A549 (cell line): ENCODE measurements around the gene EYA3. TPM values are rescaled to one million over a fixed set of nuclear protein-coding genes. Genes with fewer than 3 reads are reported as not detected.

Experiments used
- ATAC-seq, 2 experiments: fragments of 200-7000 bp in 1 of 2; fragments of >200 bp in 1 of 2; cut with Nextera tagmentation in 1 of 2; cut with Tn5 transposase in 1 of 2; 3 replicates each; pipeline versions ENCODE4 v1.8.0 to v1.9.1; 2018 to 2020; ENCODE audit warnings: mild to moderate bottlenecking in 1 of 2, moderate library complexity in 1 of 2
- CTCF ChIA-PET: fragments of 300-600 bp; sonication (Branson Sonifier 250); formaldehyde crosslinking; extraction: SDS; loops from one replicate; lab custom pipeline; 2021; ENCODE audit warnings: antibody characterized with exemption, inconsistent platforms; lab: Yijun Ruan, JAX
- POLR2A ChIA-PET: fragments of 350-600 bp; formaldehyde crosslinking; extraction: SDS; loops from one replicate; lab custom pipeline; 2021; ENCODE audit warnings: antibody characterized with exemption, inconsistent platforms; lab: Yijun Ruan, JAX
- DNase-seq, 2 experiments: peaks; one replicate each; pipeline versions ENCODE4 v3.0.0 to v3.0.0-alpha.2; 2011 to 2016; ENCODE audit warnings: low read depth in 1 of 2, low spot score in 1 of 2
- FAIRE-seq: peaks from 2 replicates; lab custom pipeline; 2011; peaks lifted over from hg19 to GRCh38; lab: Jason Lieb, UNC
- H3K27ac ChIP-seq, 2 experiments: fragments of >200 bp; sonication (Bioruptor Twin); formaldehyde crosslinking; 3 replicates each; pipeline ENCODE4 v1.5.1; 2016 to 2017
- H3K4me1 ChIP-seq: fragments of >200 bp; sonication (Bioruptor Twin); formaldehyde crosslinking; 3 replicates; pipeline ENCODE4 v1.6.1; 2016
- H3K4me2 ChIP-seq: fragments of >200 bp; sonication (Bioruptor Twin); formaldehyde crosslinking; 3 replicates; pipeline ENCODE4 v1.6.1; 2016
- H3K4me3 ChIP-seq: fragments of >200 bp; sonication (Bioruptor Twin); formaldehyde crosslinking; 3 replicates; pipeline ENCODE4 v1.5.1; 2016
- H3K9me3 ChIP-seq: fragments of >200 bp; sonication (Bioruptor Twin); formaldehyde crosslinking; 3 replicates; pipeline ENCODE4 v1.6.1; 2016
- CHD4 ChIP-seq: fragments of 200-600 bp; sonication (generic); IDR thresholded peaks from 2 replicates; pipeline ENCODE4 v1.6.1; 2016; ENCODE audit warnings: antibody characterized with exemption, mild to moderate bottlenecking, borderline replicate concordance
- EHF ChIP-seq: fragments of 250-450 bp; sonication (Bioruptor Pico); IDR thresholded peaks from 2 replicates; pipeline ENCODE4 v1.5.0; 2020; ENCODE audit warnings: mild to moderate bottlenecking
- EP300 ChIP-seq, 2 experiments: fragments of >200 bp; sonication (Bioruptor Twin); formaldehyde crosslinking; IDR thresholded peaks; 2 replicates in 1 of 2; 3 replicates in 1 of 2; pipeline ENCODE4 v1.6.1; 2016 to 2017
- ESRRA ChIP-seq: fragments of 150-350 bp; IDR thresholded peaks from 2 replicates; pipeline ENCODE4 v1.6.1; 2014; ENCODE audit warnings: mild to moderate bottlenecking, low read length, borderline replicate concordance
- FOXS1 ChIP-seq: fragments of 250-450 bp; sonication (Bioruptor Pico); IDR thresholded peaks from 2 replicates; pipeline ENCODE4 v1.5.0; 2020; ENCODE audit warnings: mild to moderate bottlenecking, moderate library complexity
- GATA3 ChIP-seq: IDR thresholded peaks from 2 replicates; pipeline ENCODE4 v1.6.1; 2012; ENCODE audit warnings: borderline replicate concordance
- HDAC2 ChIP-seq: fragments of 200-600 bp; sonication (generic); IDR thresholded peaks from 2 replicates; pipeline ENCODE4 v1.6.1; 2016
- HEYL ChIP-seq: fragments of 250-450 bp; sonication (Bioruptor Pico); IDR thresholded peaks from 2 replicates; pipeline ENCODE4 v1.8.0; 2021; ENCODE audit warnings: mild to moderate bottlenecking, moderate library complexity
- JUN ChIP-seq, 2 experiments: fragments of >200 bp; sonication (Bioruptor Twin); formaldehyde crosslinking; IDR thresholded peaks; 2 replicates in 1 of 2; 3 replicates in 1 of 2; pipeline ENCODE4 v1.6.1; 2016 to 2017
- KDM1A ChIP-seq: fragments of 200-600 bp; sonication (generic); IDR thresholded peaks from 2 replicates; pipeline ENCODE4 v1.6.1; 2016; ENCODE audit warnings: low read depth, mild to moderate bottlenecking
- MAZ ChIP-seq: fragments of 150-350 bp; IDR thresholded peaks from 2 replicates; pipeline ENCODE4 v1.6.1; 2014; ENCODE audit warnings: antibody characterized with exemption, low read depth, low read length, borderline replicate concordance
- NFE2L2 ChIP-seq: fragments of 150-350 bp; conservative IDR thresholded peaks from 2 replicates; pipeline ENCODE4 v1.6.1; 2014; ENCODE audit warnings: low read length
- NPAS2 ChIP-seq: fragments of 250-450 bp; sonication (Bioruptor Pico); IDR thresholded peaks from 2 replicates; pipeline ENCODE4 v1.8.0; 2022; ENCODE audit warnings: mild to moderate bottlenecking, moderate library complexity, borderline replicate concordance
- PHF8 ChIP-seq: fragments of 200-600 bp; sonication (generic); IDR thresholded peaks from 2 replicates; pipeline ENCODE4 v1.6.1; 2016; ENCODE audit warnings: low read depth, mild to moderate bottlenecking, antibody characterized with exemption, moderate library complexity, borderline replicate concordance
- POLR2A ChIP-seq: IDR thresholded peaks from 2 replicates; pipeline ENCODE4 v1.6.1; 2012; ENCODE audit warnings: mild to moderate bottlenecking, low read length
- POLR2AphosphoS2 ChIP-seq: conservative IDR thresholded peaks from 2 replicates; pipeline ENCODE4 v1.6.1; 2012; ENCODE audit warnings: low read length, improper control_type of control experiment, inconsistent platforms
- RAD21 ChIP-seq, 2 experiments: fragments of >200 bp in 1 of 2; sonication (Bioruptor Twin) in 1 of 2; formaldehyde crosslinking in 1 of 2; IDR thresholded peaks in 1 of 2; conservative IDR thresholded peaks in 1 of 2; 2 replicates in 1 of 2; 3 replicates in 1 of 2; pipeline ENCODE4 v1.6.1; 2012 to 2018; ENCODE audit warnings: inconsistent platforms in 1 of 2
- RARB ChIP-seq: fragments of 250-450 bp; sonication (Bioruptor Pico); IDR thresholded peaks from 2 replicates; pipeline ENCODE4 v1.8.0; 2021; ENCODE audit warnings: mild to moderate bottlenecking, moderate library complexity
- RCOR1 ChIP-seq: fragments of 150-350 bp; IDR thresholded peaks from 2 replicates; pipeline ENCODE4 v1.6.1; 2014; ENCODE audit warnings: antibody characterized with exemption, low read length, low read depth
- RFX5 ChIP-seq: fragments of 450-650 bp; IDR thresholded peaks from 2 replicates; pipeline ENCODE4 v1.7.1; 2014; ENCODE audit warnings: antibody characterized with exemption, mild to moderate bottlenecking, moderate library complexity
- RNF2 ChIP-seq: fragments of 200-600 bp; sonication (generic); IDR thresholded peaks from 2 replicates; pipeline ENCODE4 v1.6.1; 2016; ENCODE audit warnings: low read depth, mild to moderate bottlenecking, antibody characterized with exemption, moderate library complexity, borderline replicate concordance
- SMC3 ChIP-seq: fragments of >200 bp; sonication (Bioruptor Twin); formaldehyde crosslinking; IDR thresholded peaks from 3 replicates; pipeline ENCODE4 v1.6.1; 2018; ENCODE audit warnings: inconsistent platforms
- SREBF2 ChIP-seq: fragments of 450-650 bp; IDR thresholded peaks from 2 replicates; pipeline ENCODE4 v1.6.1; 2014; ENCODE audit warnings: mild to moderate bottlenecking, moderate library complexity
- TP53 ChIP-seq: fragments of 250-450 bp; sonication (Bioruptor Pico); IDR thresholded peaks from 2 replicates; pipeline ENCODE4 v1.5.0; 2021; ENCODE audit warnings: mild to moderate bottlenecking, moderate library complexity
- ZC3H11A ChIP-seq: fragments of 450-650 bp; IDR thresholded peaks from 2 replicates; pipeline ENCODE4 v1.6.1; 2014; ENCODE audit warnings: antibody characterized with exemption, mild to moderate bottlenecking
- ZNF302 ChIP-seq: fragments of 250-450 bp; sonication (Bioruptor Pico); IDR thresholded peaks from 2 replicates; pipeline ENCODE4 v1.9.0; 2021; ENCODE audit warnings: inconsistent platforms, mild to moderate bottlenecking, moderate library complexity
- ZSCAN20 ChIP-seq: fragments of 250-450 bp; sonication (Bioruptor Pico); IDR thresholded peaks from 2 replicates; pipeline ENCODE4 v1.8.0; 2022; ENCODE audit warnings: mild to moderate bottlenecking, moderate library complexity
- WGBS: methylation state at CpG from one replicate; pipeline ENCODE4 v1.1.6; 2017; ENCODE audit errors: missing lambda C conversion rate; 5-methylcytosine and 5-hydroxymethylcytosine counted together
- polyA minus RNA-seq: library from RNA; depleted of rRNA, polyadenylated mRNA; stranded (reverse); fragments of >200 nt; gene quantifications from 2 replicates; pipeline ENCODE4 v1.2.3, GENCODE V29; 2011; rRNA and poly(A)+ RNA removed
- polyA plus RNA-seq, 4 experiments: library from polyadenylated mRNA; depleted of rRNA in 3 of 4; stranded (reverse); fragments of >200 nt; fragmentation: RNase III in 1 of 4; extraction: RNeasy Plus Mini Kit Qiagen cat#74134 plus additional on column Dnase treatment in 1 of 4; gene quantifications; 2 replicates in 3 of 4; 3 replicates in 1 of 4; pipeline ENCODE4 v1.2.3, GENCODE V29; 2011 to 2017
- TF ChIP-seq, protein P1 (sequence below): fragments of 450-650 bp; IDR thresholded peaks from 2 replicates; pipeline ENCODE4 v1.6.1; 2014; ENCODE audit warnings: antibody characterized with exemption
- TF ChIP-seq, protein P2 (sequence below): fragments of >200 bp; sonication (Bioruptor Twin); formaldehyde crosslinking; IDR thresholded peaks from 3 replicates; pipeline ENCODE4 v1.6.1; 2016
- TF ChIP-seq, protein P3 (sequence below): fragments of >200 bp; sonication (Bioruptor Twin); formaldehyde crosslinking; IDR thresholded peaks from 3 replicates; pipeline ENCODE4 v1.5.1; 2016
- TF ChIP-seq, protein P4 (sequence below): IDR thresholded peaks from 2 replicates; pipeline ENCODE4 v1.6.1; 2012
- TF ChIP-seq, protein P5 (sequence below): IDR thresholded peaks from 2 replicates; pipeline ENCODE4 v1.6.1; 2012
- TF ChIP-seq, protein P6 (sequence below): fragments of 250-450 bp; sonication (Bioruptor Pico); IDR thresholded peaks from 2 replicates; pipeline ENCODE4 v1.5.0; 2020; ENCODE audit warnings: low read depth, mild to moderate bottlenecking, moderate library complexity

Gene EYA3, protein sequence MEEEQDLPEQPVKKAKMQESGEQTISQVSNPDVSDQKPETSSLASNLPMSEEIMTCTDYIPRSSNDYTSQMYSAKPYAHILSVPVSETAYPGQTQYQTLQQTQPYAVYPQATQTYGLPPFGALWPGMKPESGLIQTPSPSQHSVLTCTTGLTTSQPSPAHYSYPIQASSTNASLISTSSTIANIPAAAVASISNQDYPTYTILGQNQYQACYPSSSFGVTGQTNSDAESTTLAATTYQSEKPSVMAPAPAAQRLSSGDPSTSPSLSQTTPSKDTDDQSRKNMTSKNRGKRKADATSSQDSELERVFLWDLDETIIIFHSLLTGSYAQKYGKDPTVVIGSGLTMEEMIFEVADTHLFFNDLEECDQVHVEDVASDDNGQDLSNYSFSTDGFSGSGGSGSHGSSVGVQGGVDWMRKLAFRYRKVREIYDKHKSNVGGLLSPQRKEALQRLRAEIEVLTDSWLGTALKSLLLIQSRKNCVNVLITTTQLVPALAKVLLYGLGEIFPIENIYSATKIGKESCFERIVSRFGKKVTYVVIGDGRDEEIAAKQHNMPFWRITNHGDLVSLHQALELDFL
- polyA plus RNA-seq (2011; rRNA removed) (9.3 and 11.7 TPM in 2 replicates), polyA plus RNA-seq (2017; fragmentation: RNase III; extraction: RNeasy Plus Mini Kit Qiagen cat#74134 plus additional on column Dnase treatment) (5.3 to 6.2 TPM (median 5.7 TPM) in 3 replicates), polyA minus RNA-seq (17.5 and 20.3 TPM in 2 replicates)
- polyA plus RNA-seq (2012; cell fraction: cytosol; rRNA removed): 2.7 and 3.6 TPM in 2 replicates
- 4.1 and 6.3 TPM in 2 replicates for polyA plus RNA-seq (2012; cell fraction: nucleus; rRNA removed)

DNA sequence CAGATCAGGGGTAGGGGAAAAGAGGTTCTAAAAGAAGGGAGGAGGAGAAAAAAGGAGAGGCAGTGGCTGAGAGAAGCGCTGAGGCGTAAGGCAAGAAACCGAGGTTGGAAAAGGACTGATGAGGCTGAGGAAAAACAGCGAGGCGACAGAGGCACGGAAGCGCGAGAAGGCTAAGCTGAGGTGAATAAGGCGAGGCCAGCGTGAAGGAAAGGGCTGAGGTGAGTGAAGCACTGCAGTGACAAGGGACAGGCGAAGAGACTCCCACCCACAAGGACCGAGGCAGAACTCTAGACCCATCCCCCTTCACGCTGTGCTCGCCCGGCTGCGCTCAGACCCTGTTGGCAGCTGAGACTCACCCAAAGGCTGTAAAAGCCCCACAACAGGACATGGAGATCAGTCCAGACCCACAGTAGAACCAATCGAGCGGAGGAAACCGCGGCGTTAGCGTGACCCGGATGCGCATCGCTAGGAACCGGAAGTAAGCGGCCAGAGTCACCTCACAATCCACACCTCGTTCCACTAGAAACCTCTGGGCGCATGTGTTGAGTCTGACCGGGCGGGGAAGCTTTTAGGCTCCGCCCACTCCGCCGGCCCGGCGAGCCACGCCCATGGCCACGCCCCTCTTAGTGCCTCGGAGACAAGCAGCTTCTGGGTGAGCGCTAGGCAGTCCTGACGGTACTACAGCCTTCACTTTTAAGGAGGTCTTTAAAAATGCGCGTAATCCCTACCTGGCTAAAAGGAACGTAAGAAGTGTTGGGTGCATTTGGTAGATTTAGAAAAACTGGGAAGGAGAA is at the start of gene EYA3:
Gene EYA3, minus strand, starts transcription at position 443 of the 794 bp plus-strand sequence. CDS start 30,584 bp downstream, outside the sequence.
- WGBS: under 1% methylated on average over 32 of the region's 44 CpGs
- ATAC-seq (peak; percentile 99), DNase-seq (peak; percentile 96 to 98), FAIRE-seq (no peak)
- peak within 1 kb of the TSS; percentile 91 to 92 for H3K27ac ChIP-seq
- H3K4me2 ChIP-seq: peak within 1 kb of the TSS; percentile 91
- peak within 1 kb of the TSS; percentile 95 for H3K4me3 ChIP-seq
- CTCF ChIA-PET: interaction anchor here (0.6 to 8.8 kb wide), 2 partner anchors 123 to 321 kb away, joined by 3 to 144 read pairs; no protein-coding TSS in a partner anchor
- peaks cover 23% of the 10 kb centered on the region; the same call in 2 of the 3 replicates for H3K4me1 ChIP-seq
- no peaks in the 10 kb centered on the region for H3K9me3 ChIP-seq
- POLR2A ChIA-PET: interaction anchor here (0.9 to 1.9 kb wide), 11 partner anchors 10 to 494 kb away, joined by 3 to 10 read pairs (median 4); partner anchors contain the start of genes ATP5IF1 and MED18
- TF ChIP-seq HDAC2: no peak
- TF ChIP-seq POLR2AphosphoS2: no peak
- no peak for TF ChIP-seq SMC3
- no peak for TF ChIP-seq RCOR1
- TF ChIP-seq MAZ: no peak
- TF ChIP-seq ZSCAN20 (CRISPR knock-in tag): no peak
- TF ChIP-seq EHF (CRISPR knock-in tag): no peak
- TF ChIP-seq, protein P1, sequence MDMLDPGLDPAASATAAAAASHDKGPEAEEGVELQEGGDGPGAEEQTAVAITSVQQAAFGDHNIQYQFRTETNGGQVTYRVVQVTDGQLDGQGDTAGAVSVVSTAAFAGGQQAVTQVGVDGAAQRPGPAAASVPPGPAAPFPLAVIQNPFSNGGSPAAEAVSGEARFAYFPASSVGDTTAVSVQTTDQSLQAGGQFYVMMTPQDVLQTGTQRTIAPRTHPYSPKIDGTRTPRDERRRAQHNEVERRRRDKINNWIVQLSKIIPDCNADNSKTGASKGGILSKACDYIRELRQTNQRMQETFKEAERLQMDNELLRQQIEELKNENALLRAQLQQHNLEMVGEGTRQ: no peak
- TF ChIP-seq HEYL (CRISPR knock-in tag): no peak
- TF ChIP-seq RARB: no peak
- no peak for TF ChIP-seq CHD4
- TF ChIP-seq GATA3: no peak
- no peak for TF ChIP-seq PHF8
- peak; percentile 58 for TF ChIP-seq POLR2A
- no peak for TF ChIP-seq ZC3H11A
- TF ChIP-seq, protein P2, sequence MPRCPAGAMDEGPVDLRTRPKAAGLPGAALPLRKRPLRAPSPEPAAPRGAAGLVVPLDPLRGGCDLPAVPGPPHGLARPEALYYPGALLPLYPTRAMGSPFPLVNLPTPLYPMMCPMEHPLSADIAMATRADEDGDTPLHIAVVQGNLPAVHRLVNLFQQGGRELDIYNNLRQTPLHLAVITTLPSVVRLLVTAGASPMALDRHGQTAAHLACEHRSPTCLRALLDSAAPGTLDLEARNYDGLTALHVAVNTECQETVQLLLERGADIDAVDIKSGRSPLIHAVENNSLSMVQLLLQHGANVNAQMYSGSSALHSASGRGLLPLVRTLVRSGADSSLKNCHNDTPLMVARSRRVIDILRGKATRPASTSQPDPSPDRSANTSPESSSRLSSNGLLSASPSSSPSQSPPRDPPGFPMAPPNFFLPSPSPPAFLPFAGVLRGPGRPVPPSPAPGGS: peak; percentile 36; the same call in 1 of the 3 replicates
- TF ChIP-seq KDM1A: no peak
- TF ChIP-seq, protein P3, sequence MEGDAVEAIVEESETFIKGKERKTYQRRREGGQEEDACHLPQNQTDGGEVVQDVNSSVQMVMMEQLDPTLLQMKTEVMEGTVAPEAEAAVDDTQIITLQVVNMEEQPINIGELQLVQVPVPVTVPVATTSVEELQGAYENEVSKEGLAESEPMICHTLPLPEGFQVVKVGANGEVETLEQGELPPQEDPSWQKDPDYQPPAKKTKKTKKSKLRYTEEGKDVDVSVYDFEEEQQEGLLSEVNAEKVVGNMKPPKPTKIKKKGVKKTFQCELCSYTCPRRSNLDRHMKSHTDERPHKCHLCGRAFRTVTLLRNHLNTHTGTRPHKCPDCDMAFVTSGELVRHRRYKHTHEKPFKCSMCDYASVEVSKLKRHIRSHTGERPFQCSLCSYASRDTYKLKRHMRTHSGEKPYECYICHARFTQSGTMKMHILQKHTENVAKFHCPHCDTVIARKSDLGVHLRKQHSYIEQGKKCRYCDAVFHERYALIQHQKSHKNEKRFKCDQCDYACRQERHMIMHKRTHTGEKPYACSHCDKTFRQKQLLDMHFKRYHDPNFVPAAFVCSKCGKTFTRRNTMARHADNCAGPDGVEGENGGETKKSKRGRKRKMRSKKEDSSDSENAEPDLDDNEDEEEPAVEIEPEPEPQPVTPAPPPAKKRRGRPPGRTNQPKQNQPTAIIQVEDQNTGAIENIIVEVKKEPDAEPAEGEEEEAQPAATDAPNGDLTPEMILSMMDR: no peak
- TF ChIP-seq SREBF2: no peak
- TF ChIP-seq, protein P4, sequence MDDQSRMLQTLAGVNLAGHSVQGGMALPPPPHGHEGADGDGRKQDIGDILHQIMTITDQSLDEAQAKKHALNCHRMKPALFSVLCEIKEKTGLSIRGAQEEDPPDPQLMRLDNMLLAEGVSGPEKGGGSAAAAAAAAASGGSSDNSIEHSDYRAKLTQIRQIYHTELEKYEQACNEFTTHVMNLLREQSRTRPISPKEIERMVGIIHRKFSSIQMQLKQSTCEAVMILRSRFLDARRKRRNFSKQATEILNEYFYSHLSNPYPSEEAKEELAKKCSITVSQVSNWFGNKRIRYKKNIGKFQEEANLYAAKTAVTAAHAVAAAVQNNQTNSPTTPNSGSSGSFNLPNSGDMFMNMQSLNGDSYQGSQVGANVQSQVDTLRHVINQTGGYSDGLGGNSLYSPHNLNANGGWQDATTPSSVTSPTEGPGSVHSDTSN: no peak
- TF ChIP-seq, protein P5, sequence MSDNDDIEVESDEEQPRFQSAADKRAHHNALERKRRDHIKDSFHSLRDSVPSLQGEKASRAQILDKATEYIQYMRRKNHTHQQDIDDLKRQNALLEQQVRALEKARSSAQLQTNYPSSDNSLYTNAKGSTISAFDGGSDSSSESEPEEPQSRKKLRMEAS: peak; percentile 70
- no peak for TF ChIP-seq ESRRA
- TF ChIP-seq TP53 (CRISPR knock-in tag): no peak
- TF ChIP-seq NFE2L2: no peak
- no peak for TF ChIP-seq ZNF302 (CRISPR knock-in tag)
- no peak for TF ChIP-seq RNF2
- peak in 1 of 2 experiments; percentile 68; a peak in 3 of 5 replicates for TF ChIP-seq JUN (IDR thresholded peaks at IDR 0.05)
- no peak for TF ChIP-seq RFX5
- TF ChIP-seq FOXS1 (CRISPR knock-in tag): no peak
- no peak for TF ChIP-seq NPAS2 (CRISPR knock-in tag)
- TF ChIP-seq EP300 (IDR thresholded peaks at IDR 0.05): no peak
- no peak for TF ChIP-seq RAD21 (conservative IDR thresholded peaks at IDR 0.05 in 1 of 2, IDR thresholded peaks at IDR 0.05 in 1 of 2)
- TF ChIP-seq, protein P6, sequence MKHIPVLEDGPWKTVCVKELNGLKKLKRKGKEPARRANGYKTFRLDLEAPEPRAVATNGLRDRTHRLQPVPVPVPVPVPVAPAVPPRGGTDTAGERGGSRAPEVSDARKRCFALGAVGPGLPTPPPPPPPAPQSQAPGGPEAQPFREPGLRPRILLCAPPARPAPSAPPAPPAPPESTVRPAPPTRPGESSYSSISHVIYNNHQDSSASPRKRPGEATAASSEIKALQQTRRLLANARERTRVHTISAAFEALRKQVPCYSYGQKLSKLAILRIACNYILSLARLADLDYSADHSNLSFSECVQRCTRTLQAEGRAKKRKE: no peak
